Prostate gland (tissue), 2 donors: ENCODE results near the gene PPP1R2C. TPM values are rescaled to one million over a fixed set of nuclear protein-coding genes. Genes with fewer than 3 reads are reported as not detected.

ENCODE experiments used
- DNase-seq: peaks from one replicate; pipeline ENCODE4 v3.0.0-alpha.2; 2019; ENCODE audit warnings: low spot score
- H3K27ac ChIP-seq, 2 donors: fragments of 200-600 bp; sonication (generic); 2 replicates each; pipeline ENCODE4 v1.5.1; 2017 to 2019
- H3K27me3 ChIP-seq: fragments of 200-600 bp; sonication (generic); replicated peaks from 2 replicates; pipeline ENCODE4 v1.5.1; 2019; ENCODE audit not compliant: insufficient read depth
- H3K36me3 ChIP-seq, 2 donors: fragments of 200-600 bp; sonication (generic); 1 replicate in 1 of 2; 2 replicates in 1 of 2; pipeline versions ENCODE4 v1.5.1 to v1.8.1; 2017 to 2019
- H3K4me1 ChIP-seq: fragments of 200-600 bp; sonication (generic); replicated peaks from 2 replicates; pipeline ENCODE4 v1.5.1; 2019
- H3K4me3 ChIP-seq, 2 donors: fragments of 200-600 bp; sonication (generic); 2 replicates each; pipeline ENCODE4 v1.5.1; 2017 to 2019
- H3K9me3 ChIP-seq: fragments of 200-600 bp; sonication (generic); 2 replicates; pipeline ENCODE4 v1.5.1; 2017
- POLR2A ChIP-seq: fragments of 450-650 bp; IDR thresholded peaks from one replicate; pipeline ENCODE4 v1.6.1; 2016; ENCODE audit warnings: antibody characterized with exemption, mild to moderate bottlenecking
- POLR2AphosphoS5 ChIP-seq: sonication (generic); formaldehyde crosslinking; IDR thresholded peaks from one replicate; pipeline ENCODE4 v1.6.1; 2017; ENCODE audit warnings: antibody characterized with exemption
- WGBS: methylation state at CpG from one replicate; pipeline ENCODE4 v1.1.5; 2018; 5-methylcytosine and 5-hydroxymethylcytosine counted together
- intact Hi-C: fragments of 100-400 bp; cut with DNase I; formaldehyde crosslinking; loops from one replicate; pipeline ENCODE4 v1.14.2; 2022
- total RNA-seq, 2 donors: library from RNA; depleted of rRNA; stranded (reverse); fragments of >200 nt; gene quantifications; one replicate each; pipeline ENCODE4 v1.1.0, GENCODE V29; 2016
- TF ChIP-seq, protein P1 (sequence below), 4 experiments: fragments of 200-600 bp in 2 of 4; fragments of 450-650 bp in 2 of 4; sonication (generic) in 2 of 4; IDR thresholded peaks; 1 replicate in 3 of 4; 2 replicates in 1 of 4; pipeline ENCODE4 v1.5.1; 2016 to 2019; ENCODE audit warnings: antibody characterized with exemption in 4 of 4, mild to moderate bottlenecking in 2 of 4, moderate library complexity in 2 of 4

Gene PPP1R2C
- total RNA-seq, 2 donors from 2014 or later = 6.6 TPM; not detected in 1

DNA sequence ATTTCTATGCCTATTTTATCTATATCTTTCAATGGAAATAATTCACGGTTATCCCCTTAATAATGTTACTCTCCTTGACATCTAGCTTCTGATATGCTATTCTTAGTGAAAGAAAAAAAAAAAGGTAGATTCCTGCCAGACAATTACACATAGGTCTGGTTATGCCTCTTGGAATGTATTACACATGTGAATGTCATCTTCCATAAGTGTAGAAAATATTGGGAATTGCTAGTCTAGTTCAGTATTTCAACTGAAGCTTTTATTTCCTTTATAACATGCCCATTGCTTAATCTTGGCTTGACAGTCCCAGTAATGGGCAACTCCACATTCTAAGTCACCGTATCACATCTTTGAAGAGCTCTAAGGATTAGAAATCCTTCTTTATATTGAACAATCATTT lies 25.4 kb upstream of the PPP1R2C start:
- no peak for DNase-seq
- H3K9me3 ChIP-seq = no peaks in the 10 kb centered on the region
- no peak overlapping the region for H3K4me3 ChIP-seq
- no peak overlapping the region for H3K27ac ChIP-seq
- no peaks in the 10 kb centered on the region for H3K36me3 ChIP-seq
- H3K4me1 ChIP-seq = no peaks in the 10 kb centered on the region
- intact Hi-C loops = no loop called here
- TF ChIP-seq POLR2A = no peak
- no peak for TF ChIP-seq POLR2AphosphoS5
- TF ChIP-seq, protein P1, sequence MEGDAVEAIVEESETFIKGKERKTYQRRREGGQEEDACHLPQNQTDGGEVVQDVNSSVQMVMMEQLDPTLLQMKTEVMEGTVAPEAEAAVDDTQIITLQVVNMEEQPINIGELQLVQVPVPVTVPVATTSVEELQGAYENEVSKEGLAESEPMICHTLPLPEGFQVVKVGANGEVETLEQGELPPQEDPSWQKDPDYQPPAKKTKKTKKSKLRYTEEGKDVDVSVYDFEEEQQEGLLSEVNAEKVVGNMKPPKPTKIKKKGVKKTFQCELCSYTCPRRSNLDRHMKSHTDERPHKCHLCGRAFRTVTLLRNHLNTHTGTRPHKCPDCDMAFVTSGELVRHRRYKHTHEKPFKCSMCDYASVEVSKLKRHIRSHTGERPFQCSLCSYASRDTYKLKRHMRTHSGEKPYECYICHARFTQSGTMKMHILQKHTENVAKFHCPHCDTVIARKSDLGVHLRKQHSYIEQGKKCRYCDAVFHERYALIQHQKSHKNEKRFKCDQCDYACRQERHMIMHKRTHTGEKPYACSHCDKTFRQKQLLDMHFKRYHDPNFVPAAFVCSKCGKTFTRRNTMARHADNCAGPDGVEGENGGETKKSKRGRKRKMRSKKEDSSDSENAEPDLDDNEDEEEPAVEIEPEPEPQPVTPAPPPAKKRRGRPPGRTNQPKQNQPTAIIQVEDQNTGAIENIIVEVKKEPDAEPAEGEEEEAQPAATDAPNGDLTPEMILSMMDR (IDR thresholded peaks at IDR 0.05) = no peak
- 93% methylated on average over 2 of the region's 2 CpGs for WGBS
- no peaks in the 10 kb centered on the region for H3K27me3 ChIP-seq

DNA sequence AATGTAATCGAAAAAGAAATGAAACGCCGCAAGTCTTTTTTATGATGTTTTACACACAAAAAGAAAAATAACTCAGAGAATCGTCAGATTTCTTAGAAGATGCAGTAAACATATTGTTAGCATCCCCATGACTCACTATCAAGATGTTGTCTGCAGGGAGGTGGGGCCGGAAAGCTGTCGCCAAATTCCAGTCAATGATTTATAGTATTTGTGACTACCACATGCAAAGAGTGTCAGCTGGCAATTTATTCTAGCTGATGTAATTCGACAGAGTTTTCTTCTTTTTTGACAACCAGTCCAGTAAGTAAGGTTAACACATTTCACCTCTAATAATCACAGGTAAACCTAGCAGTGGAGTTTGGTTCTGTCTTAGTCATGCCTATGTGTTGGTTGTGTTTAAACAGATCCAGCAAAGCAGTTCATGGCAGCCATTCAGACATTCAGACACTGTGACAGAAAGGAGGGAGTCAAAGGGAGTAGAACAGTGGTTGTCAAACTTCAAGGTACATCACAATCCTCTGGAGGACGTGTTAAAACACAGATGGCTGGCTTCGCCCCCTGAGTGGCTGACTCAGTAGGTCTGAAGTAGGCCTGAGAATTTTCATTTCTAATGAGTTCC lies 19.8 kb upstream of the PPP1R2C start:
- DNase-seq = no peak
- TF ChIP-seq POLR2AphosphoS5 = no peak
- TF ChIP-seq, protein P1 (IDR thresholded peaks at IDR 0.05) = no peak
- no peak for TF ChIP-seq POLR2A
- intact Hi-C loops = no loop called here
- Histone ChIP-seq H3K27me3 (no peaks in the 10 kb centered on the region), H3K27ac (no peak overlapping the region), H3K4me3 (no peak overlapping the region), H3K36me3 (no peaks in the 10 kb centered on the region), H3K4me1 (no peaks in the 10 kb centered on the region), H3K9me3 (no peaks in the 10 kb centered on the region)
- 72% methylated on average over 8 of the region's 9 CpGs for WGBS

DNA sequence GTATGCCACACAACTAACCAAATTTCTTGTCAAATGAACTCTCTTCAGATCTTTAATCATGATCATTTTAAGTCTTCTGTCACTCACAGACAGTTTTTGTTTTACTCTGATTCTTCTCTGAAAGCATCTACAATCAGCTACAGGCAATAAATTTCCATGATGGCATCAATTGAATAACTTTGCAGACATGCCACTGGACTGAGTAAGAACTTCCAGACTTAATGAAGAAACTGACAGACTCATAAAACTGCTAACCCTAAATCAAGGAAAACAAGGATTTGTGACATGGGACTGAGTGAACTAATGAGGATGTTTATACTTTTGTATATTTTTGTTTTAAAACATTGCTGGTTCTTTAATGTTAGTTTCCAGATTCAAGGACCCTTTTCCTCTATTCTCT lies 5.5 kb upstream of the PPP1R2C start:
- no peaks in the 10 kb centered on the region for H3K9me3 ChIP-seq
- H3K27ac ChIP-seq = no peak overlapping the region
- H3K27me3 ChIP-seq = no peaks in the 10 kb centered on the region
- DNase-seq = no peak
- H3K4me1 ChIP-seq = no peaks in the 10 kb centered on the region
- no peaks in the 10 kb centered on the region for H3K36me3 ChIP-seq
- TF ChIP-seq POLR2A (no peak), POLR2AphosphoS5 (no peak)
- TF ChIP-seq, protein P1 (IDR thresholded peaks at IDR 0.05) = no peak
- no peak overlapping the region for H3K4me3 ChIP-seq
- intact Hi-C loops = no loop called here

DNA sequence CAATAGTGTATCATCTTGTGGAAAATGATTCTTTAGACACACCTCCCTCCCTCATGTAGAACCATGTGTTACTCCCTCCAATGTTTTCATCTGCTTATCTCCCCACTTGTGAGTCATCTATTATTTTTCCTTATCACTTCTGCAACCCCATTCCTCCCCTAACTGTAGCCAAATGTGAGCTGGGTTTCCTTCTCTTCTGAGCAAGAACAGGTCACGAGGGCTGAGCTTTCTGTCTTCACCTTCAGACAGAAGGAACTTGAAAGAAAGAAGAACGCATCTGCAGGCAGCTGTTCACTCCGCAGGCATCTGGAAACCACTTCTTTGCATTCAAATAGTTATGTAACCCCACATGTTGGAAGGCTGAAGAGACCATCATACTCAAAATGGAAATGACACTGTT lies 1.8 kb downstream of the PPP1R2C start:
- no peak overlapping the region for H3K27ac ChIP-seq
- no peak for TF ChIP-seq POLR2A
- no peak for TF ChIP-seq POLR2AphosphoS5
- TF ChIP-seq, protein P1 (IDR thresholded peaks at IDR 0.05) = no peak
- intact Hi-C loops = no loop called here
- no peak overlapping the region for H3K4me3 ChIP-seq
- DNase-seq = no peak
- H3K9me3 ChIP-seq = no peaks in the 10 kb centered on the region
- H3K4me1 ChIP-seq = no peaks in the 10 kb centered on the region
- 86% methylated on average over 3 of the region's 3 CpGs for WGBS
- H3K36me3 ChIP-seq = no peaks in the 10 kb centered on the region
- no peaks in the 10 kb centered on the region for H3K27me3 ChIP-seq

GRCh38 chrX:42772874-42773273 lies 5.1 kb downstream of the PPP1R2C start:
- intact Hi-C loops = no loop called here
- Histone ChIP-seq H3K4me3 (no peak overlapping the region), H3K9me3 (no peaks in the 10 kb centered on the region), H3K36me3 (no peaks in the 10 kb centered on the region), H3K27me3 (no peaks in the 10 kb centered on the region), H3K4me1 (no peaks in the 10 kb centered on the region), H3K27ac (no peak overlapping the region)
- no peak for DNase-seq
- no peak for TF ChIP-seq POLR2A
- TF ChIP-seq, protein P1 (IDR thresholded peaks at IDR 0.05) = no peak
- TF ChIP-seq POLR2AphosphoS5 = no peak
- WGBS = 69% methylated on average over 2 of the region's 2 CpGs
